D341Med (cell line): ENCODE data around the gene GRB2.
"Not testable (repeated sequence)": the region's sequence is repeated elsewhere in the genome, so short reads cannot be mapped to it uniquely, and the experiment has no call there.

ENCODE experiments used
- DNase-seq: peaks from one replicate; pipeline ENCODE4 v3.0.0; 2012; ENCODE audit warnings: low spot score

Gene GRB2

GRCh38 chr17:75405365-75406221 is at the start of gene GRB2:
GRB2 (minus strand) TSS chr17:75405678; CDS start chr17:75393628, 12,050 bp downstream.
- peak; percentile 100 for DNase-seq

- DNase-seq = not testable (repeated sequence)
These were observed 49.2 kb upstream of the GRB2 start for GRCh38 chr17:75454672-75455071.

GRCh38 chr17:75454193-75454592 is 48.7 kb upstream of the GRB2 start:
- DNase-seq = no peak

- DNase-seq = no peak
These were observed 44.8 kb upstream of the GRB2 start for GRCh38 chr17:75450270-75450669.

- no peak for DNase-seq
These were observed 42.7 kb upstream of the GRB2 start for GRCh38 chr17:75447951-75448856.

GRCh38 chr17:75445896-75446295 is 40.4 kb upstream of the GRB2 start:
- not testable (repeated sequence) for DNase-seq

GRCh38 chr17:75445296-75445695 is 39.8 kb upstream of the GRB2 start:
- no peak for DNase-seq

GRCh38 chr17:75442168-75443103 is 37.0 kb upstream of the GRB2 start:
- no peak for DNase-seq

GRCh38 chr17:75440738-75441448 is 35.4 kb upstream of the GRB2 start:
- no peak for DNase-seq

GRCh38 chr17:75439287-75439686 is 33.8 kb upstream of the GRB2 start:
- DNase-seq = no peak

GRCh38 chr17:75437404-75437803 is 31.9 kb upstream of the GRB2 start:
- not testable (repeated sequence) for DNase-seq

GRCh38 chr17:75434433-75434832 is 29.0 kb upstream of the GRB2 start:
- not testable (repeated sequence) for DNase-seq

- no peak for DNase-seq
These were observed 27.8 kb upstream of the GRB2 start for GRCh38 chr17:75433218-75433783.

- no peak for DNase-seq
These were observed 24.9 kb upstream of the GRB2 start for GRCh38 chr17:75430159-75430974.

- DNase-seq = no peak
These were observed 23.3 kb upstream of the GRB2 start for GRCh38 chr17:75428543-75429469.

- DNase-seq = no peak
These were observed 13.1 kb upstream of the GRB2 start for GRCh38 chr17:75418531-75418930.

- no peak for DNase-seq
These were observed 11.6 kb upstream of the GRB2 start for GRCh38 chr17:75417054-75417580.

GRCh38 chr17:75416006-75416405 is 10.5 kb upstream of the GRB2 start:
- DNase-seq = no peak
